Activated naive CD4-positive, alpha-beta T cell treated with anti-CD3 and anti-CD28 coated beads for 36 hours (primary cell): ENCODE measurements around the gene AUTS2. TPM values are rescaled to one million over a fixed set of nuclear protein-coding genes. Genes with fewer than 3 reads are reported as not detected.

Experiments
- CTCF ChIA-PET: fragments of 350-600 bp; sonication (Branson Sonifier 250); formaldehyde crosslinking; loops from one replicate; lab custom pipeline; 2021; ENCODE audit warnings: antibody characterized with exemption; lab: Charles Lee
- DNase-seq: peaks from one replicate; pipeline ENCODE4 v3.0.0-alpha.2; 2020
- H3K27ac Mint-ChIP-seq: one replicate; pipeline ENCODE4 v1.8.0; 2021; ENCODE audit warnings: mild to moderate bottlenecking, mixed read lengths
- H3K27me3 Mint-ChIP-seq: one replicate; pipeline ENCODE4 v1.8.0; 2021; ENCODE audit warnings: low read depth, mixed read lengths
- H3K36me3 Mint-ChIP-seq: one replicate; pipeline ENCODE4 v1.8.0; 2021; ENCODE audit warnings: low read depth, mixed read lengths
- H3K4me1 Mint-ChIP-seq: one replicate; pipeline ENCODE4 v1.8.0; 2021; ENCODE audit warnings: low read depth, mixed read lengths
- H3K4me3 Mint-ChIP-seq: one replicate; pipeline ENCODE4 v1.8.0; 2021; ENCODE audit warnings: mild to moderate bottlenecking, moderate library complexity, mixed read lengths
- H3K9me3 Mint-ChIP-seq: one replicate; pipeline ENCODE4 v1.8.0; 2021; ENCODE audit warnings: mixed read lengths
- intact Hi-C: fragments of 100-400 bp; cut with micrococcal nuclease; formaldehyde crosslinking; loops from one replicate; pipeline ENCODE4 v1.15.1; 2023
- total RNA-seq, 2 experiments: library from RNA; stranded (reverse); gene quantifications; one replicate each; pipeline ENCODE4 v1.2.3, GENCODE V29; 2021

AUTS2 gene
- total RNA-seq, result 1 to 10 TPM in 1 of 2 experiments, under 1 TPM in 1; 0.79 to 1.1 TPM

GRCh38 chr7:69598081-69598486, at the start of gene AUTS2:
Gene AUTS2 (plus strand): TSS chr7:69598475. CDS start chr7:69599654, 1,179 bp downstream.
- peak within 1 kb of the TSS; percentile 76 for H3K4me3 Mint-ChIP-seq
- peak; percentile 54 for DNase-seq
- H3K27me3 Mint-ChIP-seq, result peaks cover 34% of the 10 kb centered on the region
- peaks cover 10% of the 10 kb centered on the region for H3K4me1 Mint-ChIP-seq
- H3K9me3 Mint-ChIP-seq, result no peaks in the 10 kb centered on the region
- CTCF ChIA-PET, result no interaction called here
- H3K36me3 Mint-ChIP-seq, result no peaks in the 10 kb centered on the region
- intact Hi-C loops, result no loop called here
- H3K27ac Mint-ChIP-seq, result no peak within 1 kb of the TSS

- no peak for DNase-seq
- CTCF ChIA-PET, result interaction anchor here (0.7 kb wide), 1 partner anchor 22 kb away, joined by 4 read pairs; no protein-coding TSS in a partner anchor
- Mint-ChIP-seq H3K9me3 (no peaks in the 10 kb centered on the region), H3K27ac (no peak overlapping the region), H3K4me3 (no peak overlapping the region), H3K27me3 (no peaks in the 10 kb centered on the region), H3K36me3 (no peaks in the 10 kb centered on the region), H3K4me1 (no peaks in the 10 kb centered on the region)
- intact Hi-C loops, result no loop called here
These were observed 47.3 kb upstream of the AUTS2 start for GRCh38 chr7:69550991-69551390.

- no peak overlapping the region for H3K27ac Mint-ChIP-seq
- H3K4me3 Mint-ChIP-seq, result no peak overlapping the region
- intact Hi-C loops, result no loop called here
- H3K27me3 Mint-ChIP-seq, result no peaks in the 10 kb centered on the region
- H3K36me3 Mint-ChIP-seq, result no peaks in the 10 kb centered on the region
- no peaks in the 10 kb centered on the region for H3K9me3 Mint-ChIP-seq
- H3K4me1 Mint-ChIP-seq, result no peaks in the 10 kb centered on the region
- no peak for DNase-seq
- CTCF ChIA-PET, result no interaction called here
These were observed 45.1 kb upstream of the AUTS2 start for GRCh38 chr7:69553190-69553589.

- Mint-ChIP-seq H3K27ac (no peak overlapping the region), H3K36me3 (no peaks in the 10 kb centered on the region), H3K4me1 (no peaks in the 10 kb centered on the region), H3K27me3 (no peaks in the 10 kb centered on the region), H3K9me3 (no peaks in the 10 kb centered on the region), H3K4me3 (no peak overlapping the region)
- CTCF ChIA-PET, result no interaction called here
- DNase-seq, result no peak
- intact Hi-C loops, result no loop called here
These were observed 36.9 kb upstream of the AUTS2 start for GRCh38 chr7:69561266-69561960.

- CTCF ChIA-PET, result no interaction called here
- H3K36me3 Mint-ChIP-seq, result no peaks in the 10 kb centered on the region
- intact Hi-C loops, result no loop called here
- no peaks in the 10 kb centered on the region for H3K9me3 Mint-ChIP-seq
- H3K4me1 Mint-ChIP-seq, result no peaks in the 10 kb centered on the region
- H3K27ac Mint-ChIP-seq, result no peak overlapping the region
- H3K27me3 Mint-ChIP-seq, result peaks cover 3% of the 10 kb centered on the region
- no peak overlapping the region for H3K4me3 Mint-ChIP-seq
- DNase-seq, result no peak
These were observed 33.5 kb upstream of the AUTS2 start for GRCh38 chr7:69564454-69565417.

GRCh38 chr7:69567800-69568199, 30.5 kb upstream of the AUTS2 start:
- H3K9me3 Mint-ChIP-seq, result no peaks in the 10 kb centered on the region
- CTCF ChIA-PET, result no interaction called here

GRCh38 chr7:69568266-69568665, 30.0 kb upstream of the AUTS2 start:
- intact Hi-C loops, result no loop called here
- H3K4me3 Mint-ChIP-seq, result no peak overlapping the region
- H3K27me3 Mint-ChIP-seq, result peaks cover 3% of the 10 kb centered on the region
- CTCF ChIA-PET, result no interaction called here
- no peak overlapping the region for H3K27ac Mint-ChIP-seq
- no peak for DNase-seq
- no peaks in the 10 kb centered on the region for H3K36me3 Mint-ChIP-seq
- H3K9me3 Mint-ChIP-seq, result no peaks in the 10 kb centered on the region
- no peaks in the 10 kb centered on the region for H3K4me1 Mint-ChIP-seq

More at GRCh38 chr7:69567800-69568199, 30.5 kb upstream of the AUTS2 start:
- intact Hi-C loops, result no loop called here
- Mint-ChIP-seq H3K27ac (no peak overlapping the region), H3K4me1 (no peaks in the 10 kb centered on the region), H3K4me3 (no peak overlapping the region), H3K36me3 (no peaks in the 10 kb centered on the region), H3K27me3 (peaks cover 3% of the 10 kb centered on the region)
- no peak for DNase-seq

- Mint-ChIP-seq H3K9me3 (no peaks in the 10 kb centered on the region), H3K4me3 (no peak overlapping the region), H3K27me3 (no peaks in the 10 kb centered on the region), H3K4me1 (no peaks in the 10 kb centered on the region), H3K27ac (no peak overlapping the region), H3K36me3 (no peaks in the 10 kb centered on the region)
- CTCF ChIA-PET, result interaction anchor here (0.7 kb wide), 1 partner anchor 1904 kb away, joined by 3 read pairs; no protein-coding TSS in a partner anchor
- no peak for DNase-seq
- intact Hi-C loops, result no loop called here
These were observed 22.6 kb upstream of the AUTS2 start for GRCh38 chr7:69575651-69576050.

- intact Hi-C loops, result no loop called here
- CTCF ChIA-PET, result no interaction called here
- no peak for DNase-seq
- H3K27me3 Mint-ChIP-seq, result no peaks in the 10 kb centered on the region
- H3K4me1 Mint-ChIP-seq, result no peaks in the 10 kb centered on the region
- H3K4me3 Mint-ChIP-seq, result no peak overlapping the region
- no peaks in the 10 kb centered on the region for H3K9me3 Mint-ChIP-seq
- H3K27ac Mint-ChIP-seq, result no peak overlapping the region
- H3K36me3 Mint-ChIP-seq, result no peaks in the 10 kb centered on the region
These were observed 21.1 kb upstream of the AUTS2 start for GRCh38 chr7:69577221-69577620.

GRCh38 chr7:69585169-69585568, 13.1 kb upstream of the AUTS2 start:
- CTCF ChIA-PET, result no interaction called here
- H3K4me3 Mint-ChIP-seq, result no peak overlapping the region
- H3K4me1 Mint-ChIP-seq, result no peaks in the 10 kb centered on the region
- H3K27me3 Mint-ChIP-seq, result peaks cover 3% of the 10 kb centered on the region
- intact Hi-C loops, result no loop called here
- no peak for DNase-seq
- H3K36me3 Mint-ChIP-seq, result no peaks in the 10 kb centered on the region
- H3K27ac Mint-ChIP-seq, result no peak overlapping the region
- H3K9me3 Mint-ChIP-seq, result no peaks in the 10 kb centered on the region

- CTCF ChIA-PET, result no interaction called here
- intact Hi-C loops, result no loop called here
- H3K27ac Mint-ChIP-seq, result no peak overlapping the region
- no peaks in the 10 kb centered on the region for H3K36me3 Mint-ChIP-seq
- DNase-seq, result no peak
- no peaks in the 10 kb centered on the region for H3K9me3 Mint-ChIP-seq
- no peak overlapping the region for H3K4me3 Mint-ChIP-seq
- peaks cover 5% of the 10 kb centered on the region for H3K27me3 Mint-ChIP-seq
- no peaks in the 10 kb centered on the region for H3K4me1 Mint-ChIP-seq
These were observed 12.0 kb upstream of the AUTS2 start for GRCh38 chr7:69586321-69586720.

- no peak for DNase-seq
- Mint-ChIP-seq H3K4me1 (no peaks in the 10 kb centered on the region), H3K4me3 (no peak overlapping the region), H3K27ac (no peak overlapping the region), H3K9me3 (no peaks in the 10 kb centered on the region), H3K36me3 (no peaks in the 10 kb centered on the region), H3K27me3 (peaks cover 8% of the 10 kb centered on the region)
- intact Hi-C loops, result no loop called here
- CTCF ChIA-PET, result no interaction called here
These were observed 9.5 kb upstream of the AUTS2 start for GRCh38 chr7:69588773-69589172.
